ENCODE measurements around the gene ZSCAN22.

ZSCAN22 gene

DNA sequence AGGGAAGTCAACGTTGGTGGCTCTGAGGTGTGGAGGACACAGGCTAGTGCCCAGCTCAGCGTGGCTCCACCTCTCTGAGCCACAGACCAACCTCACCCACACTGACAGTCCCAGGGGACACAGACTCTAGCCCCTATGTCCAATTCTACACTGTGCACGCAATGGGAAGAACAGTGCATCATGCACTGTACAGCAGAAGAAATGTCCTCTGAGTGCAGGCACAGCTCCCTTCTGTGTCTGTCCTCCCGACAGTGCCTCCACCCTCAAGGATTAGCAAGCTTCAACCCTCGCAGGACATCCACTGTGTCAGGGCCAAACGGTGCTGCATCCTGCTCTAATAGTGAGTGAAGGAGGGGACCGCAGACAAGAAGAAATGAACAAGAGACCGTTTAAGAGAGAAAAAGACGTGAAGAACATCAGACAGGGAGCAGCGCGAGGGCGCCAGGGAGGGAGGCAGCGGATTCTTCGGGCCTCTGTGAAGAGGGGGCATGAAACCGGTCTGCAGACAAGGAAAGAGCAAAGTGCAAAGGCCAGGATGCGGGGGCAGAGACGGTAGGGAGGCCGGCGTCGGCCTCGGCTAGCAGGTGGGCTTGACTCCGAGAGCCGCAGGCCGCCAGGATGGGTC is 53.4 kb downstream of the ZSCAN22 start:
- no peak for DNase-seq

DNA sequence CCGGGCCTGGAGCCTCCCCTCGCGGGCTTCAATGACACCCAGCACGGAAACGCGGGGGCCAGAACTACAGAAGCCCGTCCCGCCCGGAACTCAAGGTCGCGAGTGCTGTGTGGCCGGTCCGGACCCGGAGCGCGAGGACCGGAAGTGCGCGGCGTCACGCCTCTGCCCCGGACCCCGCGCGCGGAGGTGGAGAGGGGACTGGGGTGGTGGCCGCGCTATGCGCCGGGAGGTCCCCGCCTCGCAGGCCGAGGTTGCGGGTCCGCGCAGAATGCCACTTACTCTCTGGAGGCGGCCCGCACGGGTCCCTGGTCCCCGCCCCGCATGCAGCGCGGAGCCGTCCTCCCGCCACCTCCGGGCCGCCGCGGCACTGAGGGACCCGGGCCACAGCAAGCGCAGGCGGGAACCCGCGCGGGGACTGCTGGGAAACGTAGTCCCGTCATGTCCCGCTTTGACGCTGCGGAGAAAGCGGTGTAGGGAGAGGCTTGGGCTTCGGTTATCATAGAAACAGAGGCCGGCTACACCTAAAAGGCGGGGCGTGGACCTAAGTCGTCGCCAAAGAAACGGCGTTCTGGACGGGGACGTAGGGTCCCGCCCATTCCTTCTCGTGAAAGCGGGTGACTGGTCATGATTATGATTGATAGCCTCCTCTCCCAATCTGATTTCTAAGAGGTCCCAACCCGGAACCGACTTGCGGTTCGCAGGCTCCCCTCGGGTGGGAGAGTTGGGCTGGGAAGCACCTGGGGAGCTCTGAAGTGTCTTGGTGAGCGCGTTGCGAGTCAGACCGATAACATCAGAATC is 54.1 kb downstream of the ZSCAN22 start, which contains the start of gene ZNF837:
ZNF837 (minus strand) TSS at position 369 of the 798 bp plus-strand sequence. CDS start 11,698 bp downstream, outside the sequence.
- DNase-seq = peak; percentile 98 to 99

DNA sequence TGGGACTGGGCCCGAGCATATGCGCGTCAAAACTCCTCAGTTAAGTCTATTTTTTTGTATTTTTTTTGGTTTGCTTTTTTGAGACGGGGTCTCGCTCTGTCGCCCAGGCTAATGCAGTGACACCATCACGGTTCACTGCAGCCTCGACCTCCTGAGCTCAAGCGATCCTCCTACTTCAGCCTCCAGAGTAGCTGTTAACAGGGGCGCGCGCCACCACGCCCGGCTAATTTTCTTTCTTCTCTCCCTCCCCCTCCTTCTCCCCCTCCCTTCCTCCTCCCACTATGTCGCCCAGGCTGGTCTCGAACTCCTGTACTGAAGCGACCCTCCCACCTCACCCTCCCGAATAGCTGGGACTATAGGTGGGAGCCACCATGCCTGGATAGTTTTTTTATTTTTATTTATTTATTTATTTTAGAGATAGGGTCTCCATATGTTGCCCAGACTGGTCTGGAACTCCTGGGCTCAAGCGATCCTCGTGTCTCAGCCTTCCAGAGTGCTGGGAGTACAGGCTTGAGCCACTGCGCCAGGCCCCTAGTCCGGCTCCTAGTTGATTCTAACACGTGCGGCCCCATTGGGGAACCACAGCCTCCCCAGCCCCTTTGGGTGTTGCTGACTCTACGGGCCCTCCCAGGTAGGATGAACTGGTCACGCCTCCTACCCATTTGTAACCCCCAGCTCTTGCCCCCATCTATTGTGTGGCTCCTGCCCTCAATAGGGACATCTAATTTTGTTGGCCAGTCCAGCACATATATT is 54.8 kb downstream of the ZSCAN22 start:
- no peak for DNase-seq

DNA sequence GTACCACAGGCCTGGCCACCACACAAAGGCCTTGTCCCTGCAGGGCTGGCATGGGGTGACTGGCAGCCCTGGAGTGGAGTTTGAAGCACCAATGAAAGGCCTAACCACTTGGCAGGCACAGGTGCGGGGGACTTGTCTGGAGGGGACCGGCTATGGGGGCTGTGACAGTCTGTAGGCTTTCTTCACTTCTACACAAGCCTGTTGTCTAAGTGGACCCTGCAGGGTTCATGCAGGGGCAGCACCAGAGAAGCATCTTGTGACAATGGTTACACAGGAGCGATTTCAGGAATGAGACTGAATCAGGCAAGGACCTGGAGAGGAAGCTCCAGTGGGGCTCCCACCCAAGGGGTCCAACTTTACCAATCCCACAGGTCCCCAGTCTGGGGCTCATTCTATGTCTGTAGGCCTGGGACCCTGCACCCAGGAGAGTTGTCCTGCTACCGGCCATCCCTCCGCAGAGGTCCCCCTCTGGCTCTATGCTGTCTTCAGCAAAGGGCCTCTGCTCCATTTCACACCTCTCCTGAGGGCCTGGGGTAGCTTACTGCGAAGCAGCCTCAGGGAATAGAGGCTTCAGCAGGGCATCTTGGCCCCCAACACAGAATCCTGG is 56.3 kb downstream of the ZSCAN22 start:
- no peak for DNase-seq

DNA sequence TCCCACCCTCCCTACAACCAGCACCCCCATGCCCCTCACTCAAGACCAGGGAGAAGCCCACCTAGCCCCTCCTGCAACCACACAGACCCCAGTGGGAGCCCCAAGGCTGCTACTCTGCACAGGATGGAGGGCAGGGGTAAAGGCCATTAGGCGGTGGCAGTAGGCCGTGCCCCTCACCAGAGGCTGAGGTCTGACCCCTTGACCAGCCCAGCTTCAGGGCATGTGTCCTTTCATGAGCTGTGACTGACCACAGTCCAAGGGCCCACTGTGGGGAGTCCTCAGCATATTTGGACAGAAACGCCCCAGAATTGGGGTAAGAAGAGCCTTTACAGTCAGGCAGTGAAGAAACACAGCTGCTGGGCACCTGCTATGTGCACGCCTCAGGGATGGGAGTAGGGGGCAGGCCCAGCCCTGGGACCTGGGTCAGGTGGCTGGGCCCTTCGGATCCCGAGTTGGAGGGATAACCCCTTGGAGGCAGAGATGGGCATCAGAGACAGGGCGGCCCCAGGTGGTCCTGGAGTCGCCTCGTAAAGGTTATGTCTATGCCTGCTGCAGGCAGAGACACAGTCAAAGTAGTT is 58.6 kb downstream of the ZSCAN22 start:
- DNase-seq = no peak

DNA sequence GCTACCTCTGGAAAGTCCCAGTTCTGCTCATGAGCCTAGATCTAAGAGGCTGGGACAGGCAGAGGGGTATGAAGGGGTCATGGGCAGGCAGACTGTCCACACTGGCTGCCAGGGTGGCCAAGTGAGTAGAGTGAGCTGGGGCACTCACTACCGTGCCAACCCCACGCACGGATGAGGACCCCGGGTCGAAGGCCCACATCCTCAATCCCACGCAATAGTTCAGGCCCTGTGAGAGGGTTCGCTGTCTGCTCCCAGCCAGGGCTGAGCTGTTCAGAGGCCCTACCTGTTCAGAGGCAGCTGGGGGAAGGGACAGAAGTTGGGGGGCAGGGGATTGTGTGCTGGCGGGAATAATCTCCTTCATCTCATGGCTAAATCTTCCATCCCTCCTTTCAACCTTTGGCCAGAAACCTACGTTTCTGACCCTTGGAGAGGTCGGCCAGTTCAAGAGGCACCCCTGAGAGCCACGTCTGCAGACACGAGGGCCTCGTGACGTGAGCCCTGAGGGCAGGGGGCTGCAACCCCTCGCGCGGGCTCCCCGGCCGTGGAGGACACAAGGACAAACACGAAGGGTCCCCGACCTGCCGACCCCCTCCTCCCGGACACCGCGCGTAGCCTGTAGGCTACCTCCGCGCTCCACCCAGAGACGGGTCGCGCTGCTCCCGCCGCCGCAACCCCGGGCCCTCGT is 59.2 kb downstream of the ZSCAN22 start:
- no peak for DNase-seq

DNA sequence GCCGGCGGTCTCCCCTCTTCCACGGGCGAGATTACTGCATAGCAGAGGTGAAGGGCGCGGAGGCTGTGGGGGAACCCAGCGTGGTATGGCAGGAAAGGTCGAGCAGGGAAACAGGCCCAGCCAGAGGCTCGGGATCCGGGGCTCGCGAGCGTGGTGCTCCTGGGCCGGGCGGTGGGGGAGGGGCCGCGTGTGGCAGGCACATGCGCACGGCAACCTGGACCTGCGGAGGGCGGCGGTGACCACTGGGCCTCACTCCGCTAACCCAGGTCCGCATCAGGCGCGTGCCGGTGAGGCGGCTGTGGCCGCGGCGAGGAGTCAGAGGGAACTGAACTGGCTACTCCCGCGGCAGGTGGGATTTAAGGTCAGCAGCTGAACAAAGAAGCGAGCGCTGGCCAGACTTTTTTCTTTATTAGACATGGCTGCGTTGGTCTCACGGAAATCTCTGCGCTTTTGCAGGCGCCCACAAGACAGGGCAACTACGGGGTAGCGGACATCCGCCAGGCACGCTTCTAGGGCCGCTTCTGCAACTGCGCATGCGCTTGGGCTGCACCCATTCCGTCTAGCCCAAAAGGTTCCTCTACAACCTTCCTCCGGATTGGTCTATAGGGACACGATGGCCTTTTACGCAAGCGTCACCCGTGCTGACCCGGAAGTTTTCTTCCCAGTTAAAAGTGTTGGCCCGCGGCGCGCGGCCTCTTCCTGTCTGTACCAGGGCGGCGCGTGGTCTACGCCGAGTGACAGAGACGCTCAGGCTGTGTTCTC is 60.0 kb downstream of the ZSCAN22 start, which contains the start of gene RPS5:
RPS5 (plus strand) TSS at position 694 of the 762 bp plus-strand sequence. CDS start 869 bp downstream, outside the sequence.
- DNase-seq = peak; percentile 97 to 98

DNA sequence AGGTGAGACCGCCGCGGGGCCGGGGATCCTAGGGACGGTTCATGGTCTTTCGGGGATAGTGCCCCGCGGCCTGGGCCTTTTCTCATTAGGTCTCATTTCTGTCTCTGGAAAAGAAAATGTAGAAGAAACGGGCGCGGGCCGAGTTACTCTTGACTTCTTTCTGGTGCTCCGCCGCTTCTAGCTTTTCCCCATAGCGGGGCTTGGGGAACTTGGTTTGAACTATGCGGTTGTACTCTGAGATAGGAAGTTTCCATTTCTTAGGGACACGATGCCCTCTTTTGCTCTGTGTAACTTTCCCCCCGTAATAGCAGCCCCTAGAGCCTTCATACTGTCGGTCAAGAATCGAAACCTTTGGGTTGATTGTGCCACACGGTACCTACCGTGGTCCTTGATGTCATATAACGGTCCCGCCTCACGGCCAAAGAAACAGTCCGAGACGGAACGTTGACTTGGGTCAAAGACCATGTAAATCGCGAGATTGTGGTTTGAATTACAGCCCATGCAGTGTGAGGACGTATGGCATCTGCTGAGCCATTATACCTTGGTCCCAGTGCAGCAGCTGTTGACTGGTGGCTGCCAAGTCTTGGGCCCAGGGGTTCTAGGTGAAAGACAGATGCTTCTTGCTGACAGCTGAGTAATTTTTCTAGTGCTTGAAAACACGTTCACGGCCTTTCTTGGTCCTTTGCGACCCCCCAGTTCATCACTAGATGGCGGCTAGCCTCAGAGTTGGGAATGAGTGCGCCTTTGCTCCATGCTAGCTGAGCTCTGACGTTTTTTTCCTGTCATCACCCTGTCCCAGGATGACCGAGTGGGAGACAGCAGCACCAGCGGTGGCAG is 60.8 kb downstream of the ZSCAN22 start:
- DNase-seq = no peak

DNA sequence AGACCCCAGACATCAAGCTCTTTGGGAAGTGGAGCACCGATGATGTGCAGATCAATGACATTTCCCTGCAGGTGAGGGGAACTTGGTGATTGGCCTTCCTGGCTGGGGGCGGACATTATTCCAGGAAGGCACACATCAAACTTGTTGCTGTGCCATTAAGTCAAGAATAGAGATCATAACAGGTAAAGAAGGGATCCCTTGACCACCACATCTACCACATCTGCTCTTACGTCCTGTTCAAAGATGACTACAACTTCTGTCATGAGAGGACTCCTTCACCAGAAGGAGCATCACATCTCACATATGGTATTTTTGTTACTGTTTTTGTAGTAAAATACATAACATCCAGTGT is 61.4 kb downstream of the ZSCAN22 start:
- DNase-seq = no peak
